SK-N-MC (cell line): ENCODE measurements around the gene NOTCH2.

Experiments used
- EZH2 ChIP-seq: fragments of 200-600 bp; sonication (generic); IDR thresholded peaks from one replicate; pipeline ENCODE4 v1.6.1; 2017; ENCODE audit warnings: antibody characterized with exemption
- FOXP2 ChIP-seq: optimal IDR thresholded peaks from 2 replicates; pipeline ENCODE3; 2011; ENCODE audit warnings: mild to moderate bottlenecking, moderate library complexity; ENCODE audit not compliant: insufficient read depth; ENCODE audit errors: extremely low read length, control extremely low read depth
- POLR2AphosphoS5 ChIP-seq: IDR thresholded peaks from 2 replicates; pipeline ENCODE4 v1.6.1; 2012; ENCODE audit warnings: mild to moderate bottlenecking, low read depth, low read length, borderline replicate concordance

DNA sequence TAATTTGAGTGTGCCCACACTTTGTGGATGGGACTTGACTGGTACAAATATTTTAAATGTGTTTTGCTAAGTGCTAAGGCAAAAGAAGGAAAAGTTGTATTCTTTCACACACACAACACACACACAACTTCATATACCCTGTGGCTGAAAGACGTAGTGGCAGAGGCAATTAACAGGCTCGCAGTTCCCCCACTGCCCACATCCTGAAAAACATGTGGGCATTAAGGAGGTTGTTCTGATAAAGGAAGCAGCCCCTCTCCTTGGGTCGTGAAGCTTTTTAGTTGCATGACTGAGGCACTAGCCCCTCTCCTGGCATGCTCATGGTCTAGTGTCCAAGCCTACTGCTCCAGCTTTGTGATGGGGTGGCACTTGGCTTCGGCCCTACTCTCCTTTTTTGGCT lies 158.8 kb downstream of the NOTCH2 start:
- TF ChIP-seq POLR2AphosphoS5 = no peak
- TF ChIP-seq EZH2 = no peak
- TF ChIP-seq FOXP2 = no peak
